Measurements from ENCODE around the gene WIPI1.
A peak's percentile ranks its signal among the peaks of the same experiment; 100 is the strongest.

The WIPI1 gene

GRCh38 chr17:68435876-68436842 lies 21.1 kb downstream of the WIPI1 start:
- TF ChIP-seq, protein P1, sequence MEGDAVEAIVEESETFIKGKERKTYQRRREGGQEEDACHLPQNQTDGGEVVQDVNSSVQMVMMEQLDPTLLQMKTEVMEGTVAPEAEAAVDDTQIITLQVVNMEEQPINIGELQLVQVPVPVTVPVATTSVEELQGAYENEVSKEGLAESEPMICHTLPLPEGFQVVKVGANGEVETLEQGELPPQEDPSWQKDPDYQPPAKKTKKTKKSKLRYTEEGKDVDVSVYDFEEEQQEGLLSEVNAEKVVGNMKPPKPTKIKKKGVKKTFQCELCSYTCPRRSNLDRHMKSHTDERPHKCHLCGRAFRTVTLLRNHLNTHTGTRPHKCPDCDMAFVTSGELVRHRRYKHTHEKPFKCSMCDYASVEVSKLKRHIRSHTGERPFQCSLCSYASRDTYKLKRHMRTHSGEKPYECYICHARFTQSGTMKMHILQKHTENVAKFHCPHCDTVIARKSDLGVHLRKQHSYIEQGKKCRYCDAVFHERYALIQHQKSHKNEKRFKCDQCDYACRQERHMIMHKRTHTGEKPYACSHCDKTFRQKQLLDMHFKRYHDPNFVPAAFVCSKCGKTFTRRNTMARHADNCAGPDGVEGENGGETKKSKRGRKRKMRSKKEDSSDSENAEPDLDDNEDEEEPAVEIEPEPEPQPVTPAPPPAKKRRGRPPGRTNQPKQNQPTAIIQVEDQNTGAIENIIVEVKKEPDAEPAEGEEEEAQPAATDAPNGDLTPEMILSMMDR (conservative IDR thresholded peaks at IDR 0.05; ENCODE audit: low read depth), result peak; percentile 95
- H3K27ac ChIP-seq, result peak overlapping the region; percentile 21; the same call in 1 of the 2 replicates
- POLR2A ChIA-PET (ENCODE audit: low non-redundant PET), result interaction anchor here (0.9 kb wide), 1 partner anchor 21 kb away, joined by 6 read pairs; the partner anchor contains the start of gene WIPI1
- peak; percentile 61 for DNase-seq (ENCODE audit: low spot score)
- CTCF ChIA-PET, result interaction anchor here (0.6 to 1.4 kb wide), 11 partner anchors 8 to 633 kb away, joined by 3 to 4 read pairs (median 3); partner anchors contain the start of gene AMZ2

GRCh38 chr17:68435361-68435760 lies 21.9 kb downstream of the WIPI1 start:
- no peak overlapping the region for H3K27ac ChIP-seq
- POLR2A ChIA-PET (ENCODE audit: low non-redundant PET), result no interaction called here
- TF ChIP-seq, protein P1 (conservative IDR thresholded peaks at IDR 0.05; ENCODE audit: low read depth), result no peak
- CTCF ChIA-PET, result interaction anchor here (0.7 to 1.4 kb wide), 8 partner anchors 9 to 229 kb away, joined by 3 to 4 read pairs (median 4); partner anchors contain the start of gene AMZ2
- no peak for DNase-seq (ENCODE audit: low spot score)

- ChIA-PET CTCF (interaction anchor here (0.6 kb wide), 1 partner anchor 263 kb away, joined by 4 read pairs; no protein-coding TSS in a partner anchor), POLR2A (ENCODE audit: low non-redundant PET) (no interaction called here)
- TF ChIP-seq, protein P1 (conservative IDR thresholded peaks at IDR 0.05; ENCODE audit: low read depth), result no peak
- no peak for DNase-seq (ENCODE audit: low spot score)
- no peak overlapping the region for H3K27ac ChIP-seq
Measured at GRCh38 chr17:68433911-68434508, 23.3 kb downstream of the WIPI1 start.

DNA sequence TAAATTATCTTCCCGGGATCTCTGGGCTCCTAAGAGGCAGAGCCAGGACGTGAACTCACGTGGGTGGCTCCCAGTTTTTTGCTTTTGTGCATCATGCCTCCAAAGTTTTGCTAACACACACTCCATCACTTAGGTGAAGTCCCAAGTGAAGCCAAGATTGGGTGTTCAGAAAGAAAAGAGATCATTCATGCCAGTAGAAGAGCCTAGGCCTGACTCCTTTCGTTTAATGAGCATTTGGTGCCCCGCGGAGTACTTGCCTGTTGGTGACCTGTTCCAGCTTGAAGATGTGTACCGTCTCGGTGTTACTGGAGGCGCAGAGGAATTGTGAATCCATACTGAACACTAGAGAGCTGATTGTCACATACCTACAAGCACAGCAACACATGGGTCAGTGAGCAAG lies 24.1 kb downstream of the WIPI1 start:
- H3K27ac ChIP-seq, result no peak overlapping the region
- TF ChIP-seq, protein P1 (conservative IDR thresholded peaks at IDR 0.05; ENCODE audit: low read depth), result no peak
- DNase-seq (ENCODE audit: low spot score), result no peak
- CTCF ChIA-PET, result interaction anchor here (0.6 to 0.7 kb wide), 3 partner anchors 262 to 1160 kb away, joined by 3 to 4 read pairs (median 3); no protein-coding TSS in a partner anchor
- POLR2A ChIA-PET (ENCODE audit: low non-redundant PET), result no interaction called here

- no peak for DNase-seq (ENCODE audit: low spot score)
- H3K27ac ChIP-seq, result no peak overlapping the region
- TF ChIP-seq, protein P1 (conservative IDR thresholded peaks at IDR 0.05; ENCODE audit: low read depth), result no peak
- ChIA-PET CTCF (interaction anchor here (0.9 kb wide), 1 partner anchor 169 kb away, joined by 4 read pairs; no protein-coding TSS in a partner anchor), POLR2A (ENCODE audit: low non-redundant PET) (no interaction called here)
Measured at GRCh38 chr17:68432086-68432864, 25.0 kb downstream of the WIPI1 start.

Data from RWPE1 (cell line).